Measurements from ENCODE around the gene UFC1.
"Not testable (repeated sequence)": the region's sequence is repeated elsewhere in the genome, so short reads cannot be mapped to it uniquely, and the experiment has no call there.

Gene UFC1

DNA sequence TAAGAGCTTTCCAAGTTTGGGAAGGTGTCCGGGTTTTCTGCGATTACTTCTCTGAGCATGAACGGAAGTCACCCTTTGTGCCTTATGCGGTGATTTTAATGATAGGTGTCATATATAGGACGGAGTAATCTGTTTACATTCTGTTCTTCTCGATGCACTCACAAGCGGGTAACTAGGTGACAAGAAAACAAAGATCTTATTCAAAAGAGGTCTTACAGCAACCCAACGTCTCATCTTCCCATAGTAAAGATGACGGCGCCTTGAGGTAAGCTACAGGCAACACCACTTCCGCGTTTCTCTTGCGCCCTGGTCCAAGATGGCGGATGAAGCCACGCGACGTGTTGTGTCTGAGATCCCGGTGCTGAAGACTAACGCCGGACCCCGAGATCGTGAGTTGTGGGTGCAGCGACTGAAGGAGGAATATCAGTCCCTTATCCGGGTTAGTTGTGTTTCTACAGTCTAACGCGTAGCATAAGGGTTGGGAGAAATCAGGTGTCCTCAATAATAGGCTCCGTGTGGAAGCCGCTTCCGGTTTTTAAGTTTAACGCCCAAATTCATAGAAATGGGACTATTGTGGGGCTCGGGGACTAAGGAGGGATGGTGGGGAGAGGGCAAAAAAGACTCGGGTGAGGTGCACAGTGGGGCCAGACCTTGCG, at the start of gene UFC1:
Gene UFC1 (plus strand): TSS at position 297 of the 656 bp plus-strand sequence. CDS start 20 bp downstream, at position 317.
- peak; percentile 84 for DNase-seq

DNA sequence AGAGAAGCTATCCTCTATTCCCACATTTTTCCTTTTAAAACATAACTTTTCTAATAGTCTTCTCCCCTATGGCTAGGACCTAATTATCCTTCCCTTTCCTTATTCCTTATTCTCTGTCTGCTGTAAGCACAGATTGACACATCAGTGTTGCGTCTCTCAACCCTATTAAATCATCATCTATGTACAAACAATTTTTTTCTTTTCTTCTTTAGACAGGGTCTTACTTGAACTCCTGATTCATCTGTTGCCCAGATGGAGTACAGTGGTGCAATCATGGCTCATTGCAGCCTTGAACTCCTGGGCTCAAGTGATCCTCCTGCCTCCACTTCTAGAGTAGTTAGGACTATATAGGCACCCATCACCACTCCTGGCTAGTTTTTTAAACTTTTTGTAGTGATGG, 47.3 kb upstream of the UFC1 start:
- no peak for DNase-seq

DNA sequence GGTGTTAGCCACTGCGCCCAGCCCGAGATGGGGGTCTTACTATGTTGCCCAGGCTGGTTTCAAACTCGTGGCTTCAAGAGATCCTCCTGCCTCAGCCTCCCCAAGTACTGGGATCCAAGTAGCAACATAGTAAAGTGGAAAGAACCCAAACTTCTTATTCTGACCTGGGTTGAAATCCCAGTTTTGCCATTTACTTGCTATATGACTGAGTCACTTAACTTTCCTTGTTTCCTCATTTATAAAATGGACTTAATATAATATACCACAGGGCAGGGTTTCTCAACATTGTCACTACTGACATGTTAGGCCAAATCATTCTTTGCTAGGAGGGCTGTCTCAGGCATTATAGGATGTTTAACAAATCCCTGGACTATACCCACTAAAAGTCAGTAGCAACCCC, 42.7 kb upstream of the UFC1 start:
- no peak for DNase-seq

DNA sequence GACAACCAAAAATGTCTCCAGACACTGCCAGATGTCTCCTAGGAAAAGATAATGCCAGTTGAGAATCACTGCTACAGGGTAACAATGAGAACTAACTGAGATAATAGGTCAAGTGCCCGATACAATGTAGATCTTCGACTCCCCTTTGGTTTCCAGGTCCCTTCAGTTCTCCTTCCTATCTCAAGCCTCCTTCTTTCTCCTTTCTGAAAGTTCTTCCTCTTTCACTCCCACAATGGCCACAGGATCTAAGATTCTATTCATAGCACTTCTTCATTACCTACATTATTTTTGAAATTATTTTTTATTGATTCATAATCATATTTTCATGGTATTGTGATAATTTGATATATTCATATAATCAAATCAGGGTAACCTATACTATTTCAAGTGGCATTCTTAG, 42.3 kb upstream of the UFC1 start:
- no peak for DNase-seq

DNA sequence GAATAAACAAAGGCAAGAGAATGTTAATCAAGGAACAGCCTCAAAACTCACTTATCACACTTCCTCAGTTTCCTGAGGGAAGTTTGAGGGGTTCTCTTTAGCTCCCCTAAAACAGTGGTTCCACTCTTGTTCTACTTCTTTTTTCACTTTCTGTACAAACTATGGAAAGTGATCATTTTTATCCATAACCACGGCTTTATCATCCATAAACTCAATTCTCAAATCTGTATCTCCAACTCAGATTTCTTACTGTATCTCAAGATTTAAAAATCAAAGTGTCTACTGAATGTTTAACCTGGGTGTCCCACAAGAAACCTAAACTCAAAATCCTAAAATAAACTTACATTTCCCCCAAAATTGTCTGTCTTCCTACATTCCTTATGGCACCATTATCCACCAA, 39.9 kb upstream of the UFC1 start:
- DNase-seq, result no peak

DNA sequence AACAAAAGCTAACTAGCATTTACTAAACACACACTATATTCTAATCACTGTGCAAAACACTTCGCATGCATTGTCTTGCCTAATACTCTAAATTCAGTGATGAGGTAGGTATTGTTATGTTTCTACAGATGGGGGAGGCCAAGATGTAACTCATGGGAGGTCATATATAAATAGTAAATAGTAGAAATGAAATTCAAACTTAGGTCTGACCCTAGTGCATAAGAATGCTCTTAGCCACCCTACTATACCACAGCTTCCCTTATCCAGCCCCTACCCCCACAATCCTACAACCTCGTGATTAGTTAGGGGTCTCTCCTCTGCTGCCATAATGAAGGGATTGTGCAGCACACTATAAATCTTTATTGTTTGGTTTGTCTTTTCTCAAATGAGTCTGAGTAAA, 39.2 kb upstream of the UFC1 start:
- no peak for DNase-seq

DNA sequence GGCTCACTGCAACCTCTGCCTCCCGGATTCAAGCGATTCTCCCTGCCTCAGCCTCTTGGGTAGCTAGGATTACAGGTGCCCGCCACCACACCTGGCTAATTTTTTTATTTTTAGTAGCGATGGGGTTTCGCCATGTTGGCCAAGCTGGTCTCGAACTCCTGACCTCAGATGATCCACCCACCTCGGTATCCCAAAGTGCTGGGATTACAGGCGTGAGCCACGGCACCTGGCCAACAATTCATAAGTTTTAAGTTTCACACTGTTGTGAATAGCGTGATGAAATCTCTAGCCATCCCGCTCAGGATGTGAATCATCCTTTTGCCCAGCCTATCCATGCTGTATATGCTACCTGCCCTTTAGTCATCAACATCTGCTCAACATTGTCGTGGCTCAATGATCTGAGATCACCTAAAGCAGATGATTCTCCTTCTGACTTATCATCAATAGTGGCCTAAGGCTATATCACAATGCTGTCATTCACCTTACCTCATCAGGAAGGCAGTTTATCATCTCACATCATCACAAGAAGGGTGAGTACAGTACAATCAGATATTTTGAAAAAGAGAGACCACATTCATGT, 38.6 kb upstream of the UFC1 start:
- DNase-seq, result peak; percentile 62

DNA sequence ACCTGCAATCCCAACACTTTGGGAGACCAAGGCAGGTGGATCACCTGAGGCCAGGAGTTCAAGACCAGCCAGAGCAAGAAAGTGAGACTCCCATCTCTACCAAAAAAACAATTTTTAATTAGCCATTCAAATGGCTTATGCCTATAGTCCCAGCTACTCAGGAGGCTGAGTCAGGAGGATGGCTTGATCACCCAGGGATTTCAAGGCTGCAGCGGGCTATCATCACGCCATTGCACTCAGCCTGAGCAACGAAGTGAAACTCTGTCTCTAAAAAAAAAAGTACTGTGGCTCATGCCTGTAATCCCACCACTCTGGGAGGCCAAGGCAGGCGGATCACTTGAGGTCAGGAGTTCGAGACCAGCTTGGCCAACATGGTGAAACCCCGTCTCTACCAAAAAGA, 37.8 kb upstream of the UFC1 start:
- DNase-seq, result not testable (repeated sequence)

DNA sequence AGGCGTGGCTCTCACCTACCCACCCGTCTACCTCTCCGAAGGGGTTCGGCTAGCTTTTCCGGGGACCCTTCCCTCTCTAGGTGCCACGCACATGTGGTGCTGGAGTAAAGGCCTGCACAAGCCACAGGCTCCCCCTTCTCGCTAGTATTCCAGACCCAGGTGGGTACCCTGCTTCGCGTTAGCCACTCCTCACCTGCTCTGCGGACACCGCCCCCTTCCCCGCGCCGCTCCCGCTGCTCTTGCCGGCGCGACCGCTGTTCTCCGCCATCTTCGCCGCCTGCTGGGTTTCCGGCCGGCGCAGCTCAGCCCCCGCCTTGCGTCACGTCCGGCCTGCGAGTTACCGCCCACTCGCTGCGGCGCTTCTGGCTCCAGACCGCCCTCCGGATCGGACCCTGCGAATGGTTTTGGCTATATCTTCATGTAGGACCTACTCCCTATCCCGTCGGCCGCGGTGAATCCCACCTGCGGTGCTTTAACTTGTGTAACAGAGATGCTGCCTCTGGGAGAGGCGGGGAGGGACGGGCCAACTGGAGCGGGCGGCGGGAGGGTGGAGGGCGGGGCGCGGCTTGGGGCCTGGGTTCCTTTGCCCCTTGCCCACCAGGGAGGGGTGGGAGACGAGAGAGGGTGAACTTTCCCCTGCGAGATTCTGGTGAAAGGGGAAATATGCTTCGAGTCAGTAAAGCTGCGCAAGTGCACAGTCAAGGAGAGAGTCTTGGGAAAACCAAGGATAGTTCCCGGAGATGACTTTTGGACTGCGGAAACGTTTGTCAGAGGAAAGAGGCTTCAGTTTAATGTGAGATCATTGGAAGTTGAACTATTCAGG, 35.8 kb upstream of the UFC1 start, which contains the start of the genes NIT1 and PFDN2:
Gene NIT1 (plus strand): TSS at position 347 of the 823 bp plus-strand sequence. CDS start 72 bp downstream, at position 419.
Gene PFDN2 (minus strand): TSS at position 279 of the 823 bp plus-strand sequence. CDS start 11 bp downstream, at position 268.
- DNase-seq, result peak; percentile 92

DNA sequence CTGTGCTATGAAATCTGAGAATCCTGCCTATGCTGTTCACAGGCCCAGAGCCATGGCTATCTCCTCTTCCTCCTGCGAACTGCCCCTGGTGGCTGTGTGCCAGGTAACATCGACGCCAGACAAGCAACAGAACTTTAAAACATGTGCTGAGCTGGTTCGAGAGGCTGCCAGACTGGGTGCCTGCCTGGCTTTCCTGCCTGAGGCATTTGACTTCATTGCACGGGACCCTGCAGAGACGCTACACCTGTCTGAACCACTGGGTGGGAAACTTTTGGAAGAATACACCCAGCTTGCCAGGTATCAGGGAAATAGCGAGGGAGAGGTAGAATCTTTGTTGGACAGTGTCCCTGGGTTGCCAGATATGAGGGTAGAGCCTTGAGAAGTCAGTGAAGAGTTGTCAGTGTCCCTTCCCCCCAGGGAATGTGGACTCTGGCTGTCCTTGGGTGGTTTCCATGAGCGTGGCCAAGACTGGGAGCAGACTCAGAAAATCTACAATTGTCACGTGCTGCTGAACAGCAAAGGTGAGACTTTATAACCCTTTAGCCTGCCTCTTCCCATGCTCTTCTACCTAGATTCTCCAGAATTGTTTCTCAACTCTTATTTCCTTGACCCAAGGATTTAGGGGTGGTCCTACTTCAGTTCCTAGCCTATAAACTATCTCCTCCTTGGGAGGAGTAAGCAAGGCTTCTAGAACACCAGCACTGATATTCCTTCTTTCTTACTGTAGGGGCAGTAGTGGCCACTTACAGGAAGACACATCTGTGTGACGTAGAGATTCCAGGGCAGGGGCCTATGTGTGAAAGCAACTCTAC, 34.5 kb upstream of the UFC1 start:
- peak; percentile 72 for DNase-seq

DNA sequence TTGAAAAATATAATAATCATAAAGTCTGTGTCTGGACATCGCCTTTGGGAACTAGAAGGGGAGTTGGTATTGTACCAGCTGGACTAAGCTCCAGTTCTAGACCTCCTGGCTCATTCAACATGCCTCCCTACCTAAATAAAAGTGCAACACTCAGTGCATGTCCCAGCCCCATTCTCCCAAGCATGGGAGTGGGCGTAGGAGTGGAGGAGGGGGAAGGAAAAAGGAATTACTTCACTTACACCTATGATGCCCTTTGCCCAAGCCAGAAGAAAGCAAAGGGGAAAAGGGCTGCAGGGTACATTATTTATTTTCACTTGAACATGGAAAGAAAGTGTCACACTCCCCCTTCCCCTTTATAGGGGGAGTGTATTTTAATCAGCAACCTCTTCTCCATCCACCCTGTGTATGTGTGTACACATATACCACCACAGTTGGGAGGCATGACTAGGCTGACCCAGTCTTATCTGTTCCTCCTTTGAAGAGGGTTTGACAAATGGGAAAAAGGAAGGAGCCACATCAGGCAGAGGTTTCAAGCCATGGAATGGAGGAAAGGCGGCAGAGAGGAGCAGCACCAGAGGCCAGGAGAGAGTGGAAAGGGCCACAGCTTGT, 32.6 kb upstream of the UFC1 start:
- DNase-seq, result no peak

DNA sequence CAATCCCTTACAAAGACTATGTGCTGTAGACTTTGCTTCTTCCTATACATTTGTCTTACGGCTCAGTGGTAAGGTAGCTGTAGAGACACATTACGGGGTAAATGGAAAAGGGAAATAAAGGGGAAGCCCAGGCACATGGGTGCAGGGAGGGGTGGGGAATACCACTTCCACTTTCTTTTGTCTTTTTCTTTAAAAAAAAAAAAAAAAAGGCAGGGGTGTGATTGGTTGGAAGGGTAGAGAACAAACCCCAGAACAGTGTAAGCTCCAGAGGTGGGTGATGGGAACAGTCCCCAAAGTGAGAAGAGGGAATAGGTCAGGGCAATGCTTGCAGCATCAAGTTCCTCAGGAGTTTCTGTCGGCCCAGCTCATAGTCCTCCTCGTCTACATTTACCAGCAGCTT, 31.9 kb upstream of the UFC1 start:
- DNase-seq, result no peak

DNA sequence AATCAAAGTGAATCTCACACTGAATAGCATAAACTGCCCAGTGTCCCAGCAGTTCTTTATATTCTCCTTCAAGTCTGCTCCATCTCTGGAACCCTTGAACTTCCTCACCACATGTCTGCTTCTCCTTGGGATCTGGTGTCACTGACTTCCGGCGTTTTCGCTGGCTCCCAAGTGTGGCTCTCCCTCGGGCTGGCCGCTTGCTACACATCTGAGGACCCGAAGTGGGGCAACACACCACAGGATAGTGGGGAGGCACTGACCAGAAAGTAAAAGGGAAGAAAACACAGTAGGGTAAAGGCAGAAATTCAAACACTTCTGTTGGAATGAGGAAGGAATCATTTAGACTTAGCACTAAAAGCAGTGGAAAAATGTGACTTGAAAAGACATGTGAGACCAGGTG, 30.8 kb upstream of the UFC1 start:
- no peak for DNase-seq

DNA sequence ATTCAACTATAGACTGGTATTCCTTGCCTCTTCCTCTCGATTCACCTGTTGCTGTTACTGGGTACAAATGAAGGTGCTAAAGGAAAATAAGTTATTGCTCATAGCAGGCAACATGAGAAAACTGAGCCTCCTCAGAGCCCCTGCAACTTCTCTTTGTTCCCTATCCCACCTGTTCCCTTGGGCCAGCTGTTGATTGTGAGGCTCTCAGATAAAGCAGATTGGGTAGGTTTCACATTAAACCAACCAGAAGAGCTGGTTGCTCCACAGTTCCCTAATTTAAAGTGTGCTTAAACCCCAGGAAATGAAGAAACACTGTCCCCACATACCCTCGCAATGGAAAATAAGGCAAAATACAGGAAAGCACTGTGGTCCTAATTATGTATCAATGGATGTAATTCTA, 26.1 kb upstream of the UFC1 start:
- DNase-seq, result no peak

DNA sequence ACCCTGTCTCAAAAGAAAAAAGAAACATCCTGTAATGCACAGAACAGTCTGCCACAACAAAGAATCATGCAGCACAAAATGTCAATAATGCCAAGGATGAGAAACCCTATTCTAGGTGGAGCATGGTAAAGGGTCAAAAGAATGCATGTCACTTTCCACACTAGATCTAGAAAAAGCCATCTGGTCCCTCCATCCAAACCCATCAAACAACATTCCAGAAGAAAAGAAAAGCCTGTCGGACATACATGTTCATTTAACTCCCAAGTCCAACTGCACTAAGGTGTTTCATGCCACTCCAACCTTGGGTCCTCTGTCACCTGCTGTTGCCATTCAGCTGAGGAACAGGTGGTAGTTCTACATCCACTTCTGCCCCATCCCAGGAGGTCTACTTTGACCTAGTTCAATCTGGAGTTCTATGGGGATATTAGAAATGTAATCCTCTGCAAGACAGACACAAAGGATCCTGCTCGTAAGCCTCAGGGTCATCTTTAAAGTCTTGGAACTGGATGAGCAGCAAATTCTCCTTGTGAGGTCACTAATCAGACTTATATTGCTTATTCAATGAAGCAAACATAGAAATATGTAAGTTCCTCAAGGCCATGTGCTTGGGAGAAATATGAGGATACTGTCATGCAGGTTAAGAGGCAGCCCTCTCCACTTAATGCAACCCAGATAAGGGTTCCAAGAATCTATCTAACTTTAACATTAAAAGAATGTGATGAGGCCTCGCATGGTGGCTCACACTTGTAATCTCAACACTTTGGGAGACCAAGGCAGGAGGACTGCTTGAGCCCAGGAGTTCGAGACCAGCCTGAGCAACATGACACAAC, 25.0 kb upstream of the UFC1 start:
- no peak for DNase-seq

DNA sequence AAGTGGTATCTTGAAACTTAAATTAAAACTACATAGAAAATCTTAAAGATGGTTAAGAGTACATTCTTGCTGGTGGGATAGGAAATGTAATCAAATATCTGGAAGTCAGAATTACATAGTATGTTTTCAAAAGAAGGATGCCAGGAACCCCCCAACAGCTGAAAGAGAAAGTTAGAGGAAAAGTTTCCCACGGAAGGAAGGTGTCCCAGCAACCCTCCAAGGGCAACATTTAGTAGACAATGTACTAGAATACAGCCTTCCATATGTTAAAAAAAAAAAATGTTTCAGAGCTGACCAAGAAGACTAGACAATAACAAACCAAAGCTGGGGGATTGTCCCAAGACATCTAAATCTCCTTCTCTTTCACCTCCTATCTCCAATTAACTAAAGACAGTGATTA, 23.5 kb upstream of the UFC1 start:
- DNase-seq, result no peak

DNA sequence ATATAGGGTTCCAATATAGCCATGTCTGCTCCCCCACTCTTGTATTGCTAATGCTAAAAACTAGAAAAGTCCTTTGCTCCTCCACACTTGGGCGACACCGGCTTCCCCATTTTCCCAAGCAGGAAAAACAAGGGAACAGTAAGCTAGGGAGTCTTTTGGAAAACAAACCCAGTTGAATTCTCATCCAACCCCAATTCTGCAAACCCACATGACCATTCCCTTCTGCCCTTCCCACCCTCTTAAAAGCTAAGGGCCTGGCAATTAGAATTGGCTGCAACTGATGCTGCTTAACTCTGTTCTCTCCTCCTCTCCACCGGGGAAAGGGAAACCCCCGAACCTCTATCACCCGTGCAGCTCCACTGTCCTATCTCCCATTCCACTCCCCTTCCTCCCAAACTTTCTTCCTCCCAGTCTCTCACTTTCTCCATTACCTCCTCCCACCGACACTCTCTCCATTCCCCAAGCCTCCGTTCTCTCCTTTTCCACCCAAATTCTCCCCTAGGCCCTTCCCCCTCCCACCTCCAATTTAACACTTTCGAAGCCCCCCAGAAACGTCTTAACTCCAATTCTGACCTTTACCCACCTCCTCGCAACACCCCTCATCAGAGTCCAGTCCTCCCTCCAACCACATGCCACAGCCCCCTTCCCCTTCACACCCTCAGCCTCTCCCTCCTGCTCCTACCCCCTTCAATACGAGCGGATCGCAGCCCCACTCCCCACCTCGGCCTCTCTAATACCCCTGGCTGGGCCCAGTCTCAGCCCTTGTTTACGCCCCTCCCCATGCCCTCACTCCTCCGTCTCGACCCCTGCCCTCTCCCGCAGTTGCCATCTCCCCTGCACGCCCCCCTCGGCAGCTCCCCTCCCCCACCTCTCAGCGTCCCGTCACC, 22.0 kb upstream of the UFC1 start:
- DNase-seq, result no peak

DNA sequence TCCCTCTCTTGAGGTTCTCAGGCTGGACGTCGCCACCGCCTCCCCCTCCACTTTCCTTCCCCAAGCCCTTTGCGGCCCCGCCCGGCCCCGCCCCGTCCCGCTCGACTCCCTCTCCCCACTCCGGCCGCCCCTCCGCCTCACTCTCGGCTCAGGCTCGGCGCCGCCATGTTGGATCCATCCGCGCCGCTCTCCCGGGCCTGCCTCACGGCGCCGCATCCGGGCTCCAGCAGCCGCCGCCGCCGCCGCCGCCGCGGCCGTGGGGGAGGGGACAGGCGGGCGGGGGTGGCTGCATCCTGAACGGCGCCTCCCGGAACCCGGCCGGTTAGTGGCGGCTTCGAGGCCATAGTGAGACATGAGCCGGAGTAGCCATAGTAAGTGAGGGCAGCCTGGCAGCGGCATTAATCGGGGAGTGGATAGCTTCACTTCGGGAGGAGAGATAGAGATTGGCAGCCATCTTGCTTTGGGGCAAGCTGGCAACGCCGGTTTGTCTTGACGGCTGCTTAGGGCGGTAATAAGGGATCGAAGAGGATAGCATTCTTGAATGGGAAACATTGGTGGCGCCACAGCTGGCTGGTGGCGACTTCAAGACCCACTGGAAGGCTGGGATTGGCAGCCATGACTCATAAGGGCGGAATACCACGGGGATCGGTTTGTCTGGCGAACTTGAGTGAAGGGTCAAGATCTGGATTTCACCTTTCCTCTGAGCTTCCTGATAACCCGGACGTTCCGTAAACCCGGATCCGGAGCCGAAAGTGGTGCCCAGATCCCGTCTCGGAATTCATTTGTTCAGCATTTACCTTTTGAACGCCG, 21.2 kb upstream of the UFC1 start, which contains the start of gene DEDD:
Gene DEDD (minus strand): TSS at position 258 of the 810 bp plus-strand sequence. CDS start 8,205 bp downstream, outside the sequence.
- peak; percentile 90 for DNase-seq

DNA sequence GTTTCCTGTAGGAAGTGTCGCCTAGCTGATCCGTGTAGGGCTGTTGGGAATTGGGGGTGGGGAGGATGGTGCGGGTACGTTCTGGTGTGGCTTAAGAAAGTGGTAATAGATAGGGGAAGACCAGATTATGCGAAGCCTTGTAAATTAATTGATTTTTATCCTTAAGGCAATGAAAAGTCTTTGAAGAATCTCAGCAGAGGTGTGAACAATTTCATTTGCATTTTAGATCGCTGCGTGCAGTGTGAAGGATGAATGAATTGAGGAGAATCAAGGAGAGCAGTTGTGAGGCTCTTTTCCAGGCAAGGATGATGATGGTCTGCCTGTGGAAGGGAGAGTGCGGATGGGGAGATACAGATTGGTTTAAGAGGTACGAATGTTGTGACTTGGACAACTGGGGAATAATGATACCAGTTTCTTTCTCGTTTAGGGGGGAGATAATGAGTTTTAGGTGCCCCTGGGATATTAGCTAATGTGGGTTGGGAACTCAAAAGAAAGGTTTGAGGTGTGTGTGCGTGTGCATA, 20.5 kb upstream of the UFC1 start:
- no peak for DNase-seq
